Measurements from ENCODE around the gene USH2A. TPM values are rescaled to one million over a fixed set of nuclear protein-coding genes. Genes with fewer than 3 reads are reported as not detected.

Gene USH2A
- total RNA-seq, 1 donor from 2014 or later, result not detected

- no peak overlapping the region for H3K4me3 Mint-ChIP-seq (ENCODE audit: unreplicated experiment)
- H3K36me3 Mint-ChIP-seq (ENCODE audit: unreplicated experiment), result no peaks in the 10 kb centered on the region
- H3K27me3 Mint-ChIP-seq (ENCODE audit: unreplicated experiment), result no peaks in the 10 kb centered on the region
- TF ChIP-seq, protein P1, sequence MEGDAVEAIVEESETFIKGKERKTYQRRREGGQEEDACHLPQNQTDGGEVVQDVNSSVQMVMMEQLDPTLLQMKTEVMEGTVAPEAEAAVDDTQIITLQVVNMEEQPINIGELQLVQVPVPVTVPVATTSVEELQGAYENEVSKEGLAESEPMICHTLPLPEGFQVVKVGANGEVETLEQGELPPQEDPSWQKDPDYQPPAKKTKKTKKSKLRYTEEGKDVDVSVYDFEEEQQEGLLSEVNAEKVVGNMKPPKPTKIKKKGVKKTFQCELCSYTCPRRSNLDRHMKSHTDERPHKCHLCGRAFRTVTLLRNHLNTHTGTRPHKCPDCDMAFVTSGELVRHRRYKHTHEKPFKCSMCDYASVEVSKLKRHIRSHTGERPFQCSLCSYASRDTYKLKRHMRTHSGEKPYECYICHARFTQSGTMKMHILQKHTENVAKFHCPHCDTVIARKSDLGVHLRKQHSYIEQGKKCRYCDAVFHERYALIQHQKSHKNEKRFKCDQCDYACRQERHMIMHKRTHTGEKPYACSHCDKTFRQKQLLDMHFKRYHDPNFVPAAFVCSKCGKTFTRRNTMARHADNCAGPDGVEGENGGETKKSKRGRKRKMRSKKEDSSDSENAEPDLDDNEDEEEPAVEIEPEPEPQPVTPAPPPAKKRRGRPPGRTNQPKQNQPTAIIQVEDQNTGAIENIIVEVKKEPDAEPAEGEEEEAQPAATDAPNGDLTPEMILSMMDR (IDR thresholded peaks at IDR 0.05), result no peak
- H3K27ac Mint-ChIP-seq (ENCODE audit: unreplicated experiment), result no peak overlapping the region
- H3K4me1 Mint-ChIP-seq (ENCODE audit: unreplicated experiment), result no peaks in the 10 kb centered on the region
- peaks cover 8% of the 10 kb centered on the region for H3K9me3 Mint-ChIP-seq (ENCODE audit: unreplicated experiment)
- no peak for DNase-seq (ENCODE audit: extremely low spot score, unreplicated experiment)
Observed at GRCh38 chr1:215835951-215836350, 587.3 kb downstream of the USH2A start.

DNA sequence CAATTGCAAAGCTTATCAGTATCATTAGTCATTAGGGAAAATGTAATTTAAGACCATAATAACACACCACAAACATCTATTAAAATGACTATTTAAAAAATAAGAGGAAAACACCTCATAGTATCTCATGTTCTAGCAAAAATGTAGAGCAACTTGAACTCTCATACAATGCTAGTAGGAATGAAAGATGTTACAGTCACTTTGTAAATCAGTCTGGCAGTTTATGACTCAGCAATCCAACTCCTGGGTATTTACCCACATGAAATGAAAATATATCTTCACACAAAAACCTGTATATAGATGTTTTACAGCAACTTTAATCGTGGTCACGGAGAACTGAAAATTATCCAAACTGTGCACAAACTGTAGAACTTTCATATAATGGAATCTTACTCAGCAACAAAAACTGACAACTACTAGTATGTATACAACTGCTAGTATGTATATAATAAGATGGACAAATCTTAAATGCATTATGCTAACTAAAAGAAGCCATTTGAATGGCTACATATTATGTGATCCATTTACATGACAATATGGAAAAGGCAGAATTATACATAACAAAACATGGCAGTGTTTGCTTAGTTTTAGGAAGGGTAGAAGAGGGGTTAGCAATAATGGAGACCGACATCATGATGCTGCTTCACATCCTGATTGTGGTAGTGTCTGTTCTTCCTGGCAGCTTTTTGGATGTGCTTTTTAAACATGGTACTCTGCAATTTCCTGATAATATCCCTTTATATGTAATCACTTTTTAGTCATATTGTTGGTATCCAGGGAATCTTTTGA is 589.1 kb downstream of the USH2A start:
- Mint-ChIP-seq H3K9me3 (ENCODE audit: unreplicated experiment) (peaks cover 12% of the 10 kb centered on the region), H3K27me3 (ENCODE audit: unreplicated experiment) (no peaks in the 10 kb centered on the region), H3K27ac (ENCODE audit: unreplicated experiment) (no peak overlapping the region), H3K4me1 (ENCODE audit: unreplicated experiment) (no peaks in the 10 kb centered on the region), H3K4me3 (ENCODE audit: unreplicated experiment) (no peak overlapping the region), H3K36me3 (ENCODE audit: unreplicated experiment) (no peaks in the 10 kb centered on the region)
- DNase-seq (ENCODE audit: extremely low spot score, unreplicated experiment), result no peak
- TF ChIP-seq, protein P1 (IDR thresholded peaks at IDR 0.05), result no peak

DNA sequence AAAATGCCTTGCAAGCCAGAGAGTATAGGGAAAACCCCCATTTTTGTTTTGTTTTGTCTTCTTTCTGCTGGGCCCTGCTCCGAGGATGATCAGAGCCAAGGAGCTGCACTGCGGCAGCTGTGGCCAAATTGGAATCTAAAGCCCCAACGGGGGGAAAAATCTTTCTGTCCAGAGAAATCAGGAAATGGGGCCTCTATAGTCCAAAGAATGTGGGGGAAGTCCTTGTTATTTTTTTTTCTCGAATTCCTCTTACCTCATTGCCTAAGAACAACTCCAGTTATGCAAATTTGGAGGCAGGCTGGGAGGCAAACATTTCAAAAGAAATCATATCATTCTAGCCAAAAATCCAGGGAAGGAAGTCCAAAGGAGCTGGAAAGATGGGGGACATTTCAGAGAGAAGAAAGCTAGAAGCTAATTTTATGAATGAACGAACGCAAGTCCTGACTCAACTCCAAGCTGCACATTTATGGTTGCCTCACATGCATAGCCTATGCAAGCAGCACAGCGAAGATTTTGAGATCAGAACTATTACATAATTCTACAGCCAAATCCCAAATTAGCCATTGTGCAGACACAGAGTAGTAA is 592.9 kb downstream of the USH2A start:
- no peak for DNase-seq (ENCODE audit: extremely low spot score, unreplicated experiment)
- Mint-ChIP-seq H3K9me3 (ENCODE audit: unreplicated experiment) (peaks cover 12% of the 10 kb centered on the region), H3K27me3 (ENCODE audit: unreplicated experiment) (no peaks in the 10 kb centered on the region), H3K36me3 (ENCODE audit: unreplicated experiment) (no peaks in the 10 kb centered on the region), H3K4me1 (ENCODE audit: unreplicated experiment) (no peaks in the 10 kb centered on the region), H3K27ac (ENCODE audit: unreplicated experiment) (no peak overlapping the region), H3K4me3 (ENCODE audit: unreplicated experiment) (no peak overlapping the region)
- TF ChIP-seq, protein P1 (IDR thresholded peaks at IDR 0.05), result no peak

GRCh38 chr1:215825056-215825455 is 598.2 kb downstream of the USH2A start:
- no peak for DNase-seq (ENCODE audit: extremely low spot score, unreplicated experiment)
- Mint-ChIP-seq H3K27me3 (ENCODE audit: unreplicated experiment) (no peaks in the 10 kb centered on the region), H3K36me3 (ENCODE audit: unreplicated experiment) (no peaks in the 10 kb centered on the region), H3K4me1 (ENCODE audit: unreplicated experiment) (no peaks in the 10 kb centered on the region), H3K9me3 (ENCODE audit: unreplicated experiment) (peaks cover 10% of the 10 kb centered on the region), H3K27ac (ENCODE audit: unreplicated experiment) (no peak overlapping the region), H3K4me3 (ENCODE audit: unreplicated experiment) (no peak overlapping the region)
- TF ChIP-seq, protein P1 (IDR thresholded peaks at IDR 0.05), result no peak

GRCh38 chr1:215824245-215824644 is 599.0 kb downstream of the USH2A start:
- TF ChIP-seq, protein P1 (IDR thresholded peaks at IDR 0.05), result no peak
- no peak overlapping the region for H3K4me3 Mint-ChIP-seq (ENCODE audit: unreplicated experiment)
- no peaks in the 10 kb centered on the region for H3K27me3 Mint-ChIP-seq (ENCODE audit: unreplicated experiment)
- no peaks in the 10 kb centered on the region for H3K36me3 Mint-ChIP-seq (ENCODE audit: unreplicated experiment)
- H3K4me1 Mint-ChIP-seq (ENCODE audit: unreplicated experiment), result no peaks in the 10 kb centered on the region
- peaks cover 6% of the 10 kb centered on the region for H3K9me3 Mint-ChIP-seq (ENCODE audit: unreplicated experiment)
- no peak overlapping the region for H3K27ac Mint-ChIP-seq (ENCODE audit: unreplicated experiment)
- DNase-seq (ENCODE audit: extremely low spot score, unreplicated experiment), result no peak
